ENCODE results near the gene SWT1.

Gene SWT1

GRCh38 chr1:185227161-185227560, 70.2 kb downstream of the SWT1 start:
- no peak overlapping the region for H2BK12ac ChIP-seq (ENCODE audit: low read length)
- H2AFZ ChIP-seq (ENCODE audit: low read length): no peak overlapping the region
- H3K9me3 ChIP-seq (replicated peaks in 1 of 2; ENCODE audit: control insufficient read depth in 2 of 2, insufficient read depth in 1 of 2, low read depth in 1 of 2, low read length in 2 of 2): peaks cover 0 to 9% of the 10 kb centered on the region in 2 donors
- WGBS, 2 donors (ENCODE audit: extremely low coverage in 2 of 2, insufficient read length in 2 of 2, insufficient replicate concordance in 1 of 2): no CpG with 5 or more reads among the region's 4 CpGs
- no peak overlapping the region for H3K9ac ChIP-seq (ENCODE audit: low read depth, low read length, poor library complexity)
- no peak overlapping the region for H2BK15ac ChIP-seq (ENCODE audit: low read length)
- no peak overlapping the region for H3K27ac ChIP-seq (replicated peaks; ENCODE audit: low read length)
- H3K4me3 ChIP-seq (ENCODE audit: low read length in 2 of 2): no peak overlapping the region
- DNase-seq (ENCODE audit: low spot score): no peak
- no peaks in the 10 kb centered on the region for H3K4me1 ChIP-seq (ENCODE audit: control insufficient read depth in 2 of 2, insufficient read depth in 1 of 2, low read depth in 1 of 2, low read length in 2 of 2)
- H3K27me3 ChIP-seq (ENCODE audit: control insufficient read depth in 3 of 3, insufficient read depth in 3 of 3, low read depth in 1 of 3, low read length in 3 of 3): no peaks in the 10 kb centered on the region
- H3K18ac ChIP-seq (ENCODE audit: low read length): no peak overlapping the region
- H3K14ac ChIP-seq (ENCODE audit: low read length): no peak overlapping the region
- H3K23ac ChIP-seq (ENCODE audit: low read depth, low read length, poor library complexity): no peak overlapping the region
- no peak overlapping the region for H3K4ac ChIP-seq (ENCODE audit: low read length)
- H2AK5ac ChIP-seq (ENCODE audit: low read depth, low read length): no peak overlapping the region
- H4K8ac ChIP-seq (ENCODE audit: low read depth, low read length): no peak overlapping the region
- H3K36me3 ChIP-seq (replicated peaks in 1 of 2; ENCODE audit: control insufficient read depth in 2 of 2, insufficient read depth in 2 of 2, low read length in 2 of 2): no peaks in the 10 kb centered on the region
- no peak overlapping the region for H2BK5ac ChIP-seq (ENCODE audit: low read length)
- H3K4me2 ChIP-seq (ENCODE audit: insufficient read depth, low read length, poor library complexity, severe bottlenecking): no peak overlapping the region
- no peak overlapping the region for H4K91ac ChIP-seq (ENCODE audit: low read depth, low read length, poor library complexity)
- H3K79me1 ChIP-seq (ENCODE audit: low read depth, low read length): no peaks in the 10 kb centered on the region
- no peak overlapping the region for H2BK120ac ChIP-seq (ENCODE audit: low read depth, low read length)

GRCh38 chr1:185228979-185229378, 72.0 kb downstream of the SWT1 start:
- no peak for DNase-seq (ENCODE audit: low spot score)

GRCh38 chr1:185229981-185230380, 73.0 kb downstream of the SWT1 start:
- no peak overlapping the region for H4K8ac ChIP-seq (ENCODE audit: low read depth, low read length)
- H3K14ac ChIP-seq (ENCODE audit: low read length): no peak overlapping the region
- WGBS, 2 donors (ENCODE audit: extremely low coverage in 2 of 2, insufficient read length in 2 of 2, insufficient replicate concordance in 1 of 2): 100% methylated on average over 1 of the region's 2 CpGs; no CpG with 5 or more reads in 1 of the 2 donors
- no peak overlapping the region for H2AFZ ChIP-seq (ENCODE audit: low read length)
- H3K23ac ChIP-seq (ENCODE audit: low read depth, low read length, poor library complexity): no peak overlapping the region
- no peaks in the 10 kb centered on the region for H3K9me3 ChIP-seq (replicated peaks in 1 of 2; ENCODE audit: control insufficient read depth in 2 of 2, insufficient read depth in 1 of 2, low read depth in 1 of 2, low read length in 2 of 2)
- H3K4me2 ChIP-seq (ENCODE audit: insufficient read depth, low read length, poor library complexity, severe bottlenecking): no peak overlapping the region
- no peaks in the 10 kb centered on the region for H3K27me3 ChIP-seq (ENCODE audit: control insufficient read depth in 3 of 3, insufficient read depth in 3 of 3, low read depth in 1 of 3, low read length in 3 of 3)
- no peak overlapping the region for H2BK120ac ChIP-seq (ENCODE audit: low read depth, low read length)
- no peak overlapping the region for H2BK12ac ChIP-seq (ENCODE audit: low read length)
- H4K91ac ChIP-seq (ENCODE audit: low read depth, low read length, poor library complexity): no peak overlapping the region
- no peak overlapping the region for H3K4ac ChIP-seq (ENCODE audit: low read length)
- H3K79me1 ChIP-seq (ENCODE audit: low read depth, low read length): no peaks in the 10 kb centered on the region
- no peak overlapping the region for H3K27ac ChIP-seq (replicated peaks; ENCODE audit: low read length)
- H3K36me3 ChIP-seq (replicated peaks in 1 of 2; ENCODE audit: control insufficient read depth in 2 of 2, insufficient read depth in 2 of 2, low read length in 2 of 2): no peaks in the 10 kb centered on the region
- no peak overlapping the region for H3K4me3 ChIP-seq (ENCODE audit: low read length in 2 of 2)
- H2BK5ac ChIP-seq (ENCODE audit: low read length): no peak overlapping the region
- no peaks in the 10 kb centered on the region for H3K4me1 ChIP-seq (ENCODE audit: control insufficient read depth in 2 of 2, insufficient read depth in 1 of 2, low read depth in 1 of 2, low read length in 2 of 2)
- no peak overlapping the region for H3K18ac ChIP-seq (ENCODE audit: low read length)
- no peak overlapping the region for H3K9ac ChIP-seq (ENCODE audit: low read depth, low read length, poor library complexity)
- no peak overlapping the region for H2AK5ac ChIP-seq (ENCODE audit: low read depth, low read length)
- H2BK15ac ChIP-seq (ENCODE audit: low read length): no peak overlapping the region
- no peak for DNase-seq (ENCODE audit: low spot score)

More at GRCh38 chr1:185228979-185229378, 72.0 kb downstream of the SWT1 start:
- Histone ChIP-seq H2AK5ac (ENCODE audit: low read depth, low read length) (no peak overlapping the region), H2BK15ac (ENCODE audit: low read length) (no peak overlapping the region), H3K79me1 (ENCODE audit: low read depth, low read length) (no peaks in the 10 kb centered on the region), H4K8ac (ENCODE audit: low read depth, low read length) (no peak overlapping the region), H3K4me1 (ENCODE audit: control insufficient read depth in 2 of 2, insufficient read depth in 1 of 2, low read depth in 1 of 2, low read length in 2 of 2) (no peaks in the 10 kb centered on the region), H3K27ac (replicated peaks; ENCODE audit: low read length) (no peak overlapping the region), H4K91ac (ENCODE audit: low read depth, low read length, poor library complexity) (no peak overlapping the region), H3K36me3 (replicated peaks in 1 of 2; ENCODE audit: control insufficient read depth in 2 of 2, insufficient read depth in 2 of 2, low read length in 2 of 2) (no peaks in the 10 kb centered on the region), H3K18ac (ENCODE audit: low read length) (no peak overlapping the region), H2BK12ac (ENCODE audit: low read length) (no peak overlapping the region), H2BK120ac (ENCODE audit: low read depth, low read length) (no peak overlapping the region), H3K4me3 (ENCODE audit: low read length in 2 of 2) (no peak overlapping the region), H3K23ac (ENCODE audit: low read depth, low read length, poor library complexity) (no peak overlapping the region), H3K27me3 (ENCODE audit: control insufficient read depth in 3 of 3, insufficient read depth in 3 of 3, low read depth in 1 of 3, low read length in 3 of 3) (no peaks in the 10 kb centered on the region), H2BK5ac (ENCODE audit: low read length) (no peak overlapping the region), H3K4ac (ENCODE audit: low read length) (no peak overlapping the region), H3K9me3 (replicated peaks in 1 of 2; ENCODE audit: control insufficient read depth in 2 of 2, insufficient read depth in 1 of 2, low read depth in 1 of 2, low read length in 2 of 2) (peaks cover 0 to 5% of the 10 kb centered on the region in 2 donors), H3K14ac (ENCODE audit: low read length) (no peak overlapping the region), H3K4me2 (ENCODE audit: insufficient read depth, low read length, poor library complexity, severe bottlenecking) (no peak overlapping the region), H2AFZ (ENCODE audit: low read length) (no peak overlapping the region), H3K9ac (ENCODE audit: low read depth, low read length, poor library complexity) (no peak overlapping the region)
- no CpG with 5 or more reads among the region's 4 CpGs for WGBS, 2 donors (ENCODE audit: extremely low coverage in 2 of 2, insufficient read length in 2 of 2, insufficient replicate concordance in 1 of 2)

- H3K9ac ChIP-seq (ENCODE audit: low read depth, low read length, poor library complexity): no peak overlapping the region
Measured at GRCh38 chr1:185232874-185233273, 75.9 kb downstream of the SWT1 start.

More at GRCh38 chr1:185232874-185233273, 75.9 kb downstream of the SWT1 start:
- H2BK12ac ChIP-seq (ENCODE audit: low read length): no peak overlapping the region
- DNase-seq (ENCODE audit: low spot score): no peak
- no peak overlapping the region for H2BK120ac ChIP-seq (ENCODE audit: low read depth, low read length)
- H2BK15ac ChIP-seq (ENCODE audit: low read length): no peak overlapping the region
- no peak overlapping the region for H3K4me2 ChIP-seq (ENCODE audit: insufficient read depth, low read length, poor library complexity, severe bottlenecking)
- no peak overlapping the region for H3K27ac ChIP-seq (replicated peaks; ENCODE audit: low read length)
- no peak overlapping the region for H3K14ac ChIP-seq (ENCODE audit: low read length)
- no peaks in the 10 kb centered on the region for H3K4me1 ChIP-seq (ENCODE audit: control insufficient read depth in 2 of 2, insufficient read depth in 1 of 2, low read depth in 1 of 2, low read length in 2 of 2)
- no peak overlapping the region for H4K91ac ChIP-seq (ENCODE audit: low read depth, low read length, poor library complexity)
- H3K4ac ChIP-seq (ENCODE audit: low read length): no peak overlapping the region
- H3K27me3 ChIP-seq (ENCODE audit: control insufficient read depth in 3 of 3, insufficient read depth in 3 of 3, low read depth in 1 of 3, low read length in 3 of 3): no peaks in the 10 kb centered on the region
- no peak overlapping the region for H2BK5ac ChIP-seq (ENCODE audit: low read length)
- H2AK5ac ChIP-seq (ENCODE audit: low read depth, low read length): no peak overlapping the region
- H3K23ac ChIP-seq (ENCODE audit: low read depth, low read length, poor library complexity): no peak overlapping the region
- no peaks in the 10 kb centered on the region for H3K36me3 ChIP-seq (replicated peaks in 1 of 2; ENCODE audit: control insufficient read depth in 2 of 2, insufficient read depth in 2 of 2, low read length in 2 of 2)
- no peak overlapping the region for H3K18ac ChIP-seq (ENCODE audit: low read length)
- H4K8ac ChIP-seq (ENCODE audit: low read depth, low read length): no peak overlapping the region
- H2AFZ ChIP-seq (ENCODE audit: low read length): no peak overlapping the region
- H3K4me3 ChIP-seq (ENCODE audit: low read length in 2 of 2): no peak overlapping the region
- no peaks in the 10 kb centered on the region for H3K79me1 ChIP-seq (ENCODE audit: low read depth, low read length)
- H3K9me3 ChIP-seq (replicated peaks in 1 of 2; ENCODE audit: control insufficient read depth in 2 of 2, insufficient read depth in 1 of 2, low read depth in 1 of 2, low read length in 2 of 2): no peaks in the 10 kb centered on the region

All from neuronal stem cell (in vitro differentiated cells).